HG02970 (cell line): Measurements from ENCODE around the gene USP50.
"Not testable (repeated sequence)": the region's sequence is repeated elsewhere in the genome, so short reads cannot be mapped to it uniquely, and the experiment has no call there.

Experiments
- ATAC-seq: cut with Tn5 transposase; IDR thresholded peaks from one replicate; pipeline ENCODE4 v1.9.1; 2021; ENCODE audit warnings: mild to moderate bottlenecking, moderate library complexity, moderate number of reproducible peaks; ENCODE audit not compliant: unreplicated experiment, low FRiP score

The USP50 gene

GRCh38 chr15:50546566-50546965, at the start of gene USP50:
Gene USP50, minus strand, starts transcription at chr15:50546666. Its CDS starts 141 bp downstream, at chr15:50546525.
- no peak for ATAC-seq

GRCh38 chr15:50594311-50594710, 47.8 kb upstream of the USP50 start:
- no peak for ATAC-seq

GRCh38 chr15:50593761-50594160, 47.3 kb upstream of the USP50 start:
- no peak for ATAC-seq

GRCh38 chr15:50590288-50590687, 43.8 kb upstream of the USP50 start:
- ATAC-seq, result no peak

GRCh38 chr15:50577492-50577891, 31.0 kb upstream of the USP50 start:
- no peak for ATAC-seq

- no peak for ATAC-seq
Measured at GRCh38 chr15:50576166-50576565, 29.7 kb upstream of the USP50 start.

- not testable (repeated sequence) for ATAC-seq
Measured at GRCh38 chr15:50573842-50574241, 27.4 kb upstream of the USP50 start.

GRCh38 chr15:50563756-50564155, 17.3 kb upstream of the USP50 start:
- no peak for ATAC-seq

GRCh38 chr15:50562735-50563640, 16.5 kb upstream of the USP50 start:
- ATAC-seq, result no peak

- no peak for ATAC-seq
Measured at GRCh38 chr15:50558012-50558411, 11.5 kb upstream of the USP50 start.

- no peak for ATAC-seq
Measured at GRCh38 chr15:50556642-50557371, 10.3 kb upstream of the USP50 start.

GRCh38 chr15:50552238-50552637, 5.8 kb upstream of the USP50 start:
- no peak for ATAC-seq

GRCh38 chr15:50549326-50549725, 2.9 kb upstream of the USP50 start:
- ATAC-seq, result no peak

GRCh38 chr15:50544368-50544767, 2.1 kb downstream of the USP50 start:
- ATAC-seq, result no peak

GRCh38 chr15:50543556-50543955, 2.9 kb downstream of the USP50 start:
- ATAC-seq, result no peak

GRCh38 chr15:50542887-50543210, 3.6 kb downstream of the USP50 start:
- no peak for ATAC-seq

GRCh38 chr15:50531766-50532165, 14.7 kb downstream of the USP50 start:
- ATAC-seq, result no peak

GRCh38 chr15:50531163-50531562, 15.3 kb downstream of the USP50 start:
- ATAC-seq, result no peak

- ATAC-seq, result no peak
Measured at GRCh38 chr15:50523851-50524251, 22.6 kb downstream of the USP50 start.

- ATAC-seq, result no peak
Measured at GRCh38 chr15:50519740-50520425, 26.6 kb downstream of the USP50 start.

GRCh38 chr15:50513001-50513400, 33.5 kb downstream of the USP50 start:
- ATAC-seq, result no peak
